ENCODE results near the gene MAD2L1. TPM values are rescaled to one million over a fixed set of nuclear protein-coding genes. Genes with fewer than 3 reads are reported as not detected.

Gene MAD2L1
- 1 to 10 TPM; 1.4 to 2.6 (median 1.7) TPM for total RNA-seq

- TF ChIP-seq EP300 (IDR thresholded peaks at IDR 0.05) (no peak), CTCF (IDR thresholded peaks at IDR 0.05) (peak in 1 of 4 experiments; percentile 7), POLR2A (IDR thresholded peaks at IDR 0.05) (peak; percentile 83 to 90), POLR2AphosphoS5 (IDR thresholded peaks at IDR 0.05) (peak; percentile 98)
- peak within 1 kb of the TSS; percentile 63 to 67 for H3K4me3 ChIP-seq
- H3K36me3 ChIP-seq: no peaks in the 10 kb centered on the region
- WGBS, 2 donors (ENCODE audit: low coverage in 1 of 2): 0 to 1% methylated on average over 14 to 18 of the region's 65 CpGs
- peak; percentile 99 for ATAC-seq
- peaks cover 5 to 38% (median 7%) of the 10 kb centered on the region in 3 donors for H3K4me1 ChIP-seq
- peak within 1 kb of the TSS; percentile 93 to 97 (median 96) for H3K27ac ChIP-seq
- H3K27me3 ChIP-seq: no peaks in the 10 kb centered on the region
- no peaks in the 10 kb centered on the region for H3K9me3 ChIP-seq
Observed at GRCh38 chr4:120066517-120067340, at the start of gene MAD2L1. Gene MAD2L1, minus strand, starts transcription at chr4:120066848. Its CDS starts 114 bp downstream, at chr4:120066734.

GRCh38 chr4:120111745-120112144, 45.1 kb upstream of the MAD2L1 start:
- TF ChIP-seq POLR2AphosphoS5 (IDR thresholded peaks at IDR 0.05) (no peak), CTCF (IDR thresholded peaks at IDR 0.05) (no peak), EP300 (IDR thresholded peaks at IDR 0.05) (no peak), POLR2A (IDR thresholded peaks at IDR 0.05) (no peak)
- Histone ChIP-seq H3K4me3 (no peak overlapping the region), H3K27ac (no peak overlapping the region), H3K9me3 (no peaks in the 10 kb centered on the region), H3K36me3 (no peaks in the 10 kb centered on the region), H3K4me1 (no peaks in the 10 kb centered on the region), H3K27me3 (no peaks in the 10 kb centered on the region)
- no peak for ATAC-seq
- 71 to 82% methylated on average over 1 of the region's 1 CpG for WGBS, 2 donors (ENCODE audit: low coverage in 1 of 2)

- TF ChIP-seq CTCF (IDR thresholded peaks at IDR 0.05) (no peak), POLR2A (IDR thresholded peaks at IDR 0.05) (no peak), EP300 (IDR thresholded peaks at IDR 0.05) (no peak), POLR2AphosphoS5 (IDR thresholded peaks at IDR 0.05) (no peak)
- H3K9me3 ChIP-seq: no peaks in the 10 kb centered on the region
- H3K36me3 ChIP-seq: no peaks in the 10 kb centered on the region
- no peak overlapping the region for H3K4me3 ChIP-seq
- H3K27me3 ChIP-seq: no peaks in the 10 kb centered on the region
- no peaks in the 10 kb centered on the region for H3K4me1 ChIP-seq
- no peak for ATAC-seq
- H3K27ac ChIP-seq: no peak overlapping the region
Observed at GRCh38 chr4:120109406-120109805, 42.8 kb upstream of the MAD2L1 start.

GRCh38 chr4:120105472-120105871, 38.8 kb upstream of the MAD2L1 start:
- Histone ChIP-seq H3K4me3 (no peak overlapping the region), H3K4me1 (no peaks in the 10 kb centered on the region), H3K36me3 (no peaks in the 10 kb centered on the region), H3K27ac (no peak overlapping the region), H3K9me3 (no peaks in the 10 kb centered on the region), H3K27me3 (no peaks in the 10 kb centered on the region)
- ATAC-seq: no peak
- 86 to 100% methylated on average over 1 of the region's 1 CpG for WGBS, 2 donors (ENCODE audit: low coverage in 1 of 2)
- TF ChIP-seq POLR2A (IDR thresholded peaks at IDR 0.05) (no peak), EP300 (IDR thresholded peaks at IDR 0.05) (no peak), POLR2AphosphoS5 (IDR thresholded peaks at IDR 0.05) (no peak), CTCF (IDR thresholded peaks at IDR 0.05) (no peak)

Data from gastroesophageal sphincter (tissue), 4 donors.